GM21723 (cell line): ENCODE data around the gene SLC6A18.

Source experiments
- ATAC-seq: cut with Tn5 transposase; IDR thresholded peaks from one replicate; pipeline ENCODE4 v1.9.1; 2021; ENCODE audit warnings: mild to moderate bottlenecking, moderate library complexity; ENCODE audit not compliant: unreplicated experiment

The SLC6A18 gene, protein sequence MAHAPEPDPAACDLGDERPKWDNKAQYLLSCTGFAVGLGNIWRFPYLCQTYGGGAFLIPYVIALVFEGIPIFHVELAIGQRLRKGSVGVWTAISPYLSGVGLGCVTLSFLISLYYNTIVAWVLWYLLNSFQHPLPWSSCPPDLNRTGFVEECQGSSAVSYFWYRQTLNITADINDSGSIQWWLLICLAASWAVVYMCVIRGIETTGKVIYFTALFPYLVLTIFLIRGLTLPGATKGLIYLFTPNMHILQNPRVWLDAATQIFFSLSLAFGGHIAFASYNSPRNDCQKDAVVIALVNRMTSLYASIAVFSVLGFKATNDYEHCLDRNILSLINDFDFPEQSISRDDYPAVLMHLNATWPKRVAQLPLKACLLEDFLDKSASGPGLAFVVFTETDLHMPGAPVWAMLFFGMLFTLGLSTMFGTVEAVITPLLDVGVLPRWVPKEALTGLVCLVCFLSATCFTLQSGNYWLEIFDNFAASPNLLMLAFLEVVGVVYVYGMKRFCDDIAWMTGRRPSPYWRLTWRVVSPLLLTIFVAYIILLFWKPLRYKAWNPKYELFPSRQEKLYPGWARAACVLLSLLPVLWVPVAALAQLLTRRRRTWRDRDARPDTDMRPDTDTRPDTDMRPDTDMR

DNA sequence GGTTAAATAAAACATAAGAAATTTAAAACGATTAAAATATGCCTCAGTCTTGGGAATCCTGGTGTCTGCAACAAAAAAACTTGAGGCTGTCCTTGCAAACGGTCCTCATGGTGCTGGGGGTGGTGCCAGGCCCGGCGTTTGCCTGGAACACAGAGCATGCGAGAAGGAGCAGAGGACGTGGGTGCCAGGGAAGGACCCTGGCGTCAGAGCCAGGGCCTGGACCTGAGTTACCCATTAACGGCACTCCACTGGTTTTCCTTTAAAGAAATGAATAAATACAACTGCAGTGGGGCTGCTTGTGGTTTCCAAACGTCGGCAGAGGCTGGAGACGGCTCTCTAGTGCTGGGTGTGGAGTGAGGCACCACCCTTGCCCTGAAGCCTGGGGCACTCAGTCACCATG, at the start of gene SLC6A18:
Gene SLC6A18, plus strand, starts transcription at position 301 of the 400 bp plus-strand sequence. Its CDS starts 97 bp downstream, at position 398.
- ATAC-seq, result no peak

DNA sequence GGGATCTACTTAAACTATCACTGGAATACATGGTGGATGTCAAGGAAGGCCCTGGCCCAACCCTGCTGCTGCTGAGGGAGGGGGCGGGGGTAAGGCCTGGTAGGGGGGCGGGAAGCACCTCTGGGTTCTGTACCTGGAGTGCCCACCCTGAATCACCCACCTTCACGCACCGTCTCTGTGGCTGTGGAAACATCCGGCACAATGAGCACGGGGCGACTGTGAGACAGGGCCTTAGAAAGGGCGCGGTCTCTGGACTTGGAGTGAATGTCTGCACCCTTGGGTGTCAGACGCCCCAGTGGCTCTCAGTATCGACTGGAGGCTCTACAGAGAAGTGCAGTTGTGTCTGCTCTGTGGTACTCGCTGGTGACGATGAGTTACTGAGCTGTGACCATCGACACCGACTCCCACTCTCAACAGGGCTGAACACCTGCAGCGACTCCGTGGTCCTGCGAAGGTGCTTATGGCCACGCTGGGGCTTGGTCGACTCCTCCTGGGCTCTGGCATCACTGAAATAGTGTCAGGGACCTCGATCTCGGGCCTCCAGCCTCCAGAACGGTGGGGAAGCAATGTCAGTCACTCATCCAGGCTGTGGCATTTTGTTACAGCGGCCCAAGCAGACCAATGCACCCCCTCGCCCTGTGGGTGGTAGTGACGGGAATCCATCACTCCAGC, 49.2 kb upstream of the SLC6A18 start:
- ATAC-seq, result no peak

DNA sequence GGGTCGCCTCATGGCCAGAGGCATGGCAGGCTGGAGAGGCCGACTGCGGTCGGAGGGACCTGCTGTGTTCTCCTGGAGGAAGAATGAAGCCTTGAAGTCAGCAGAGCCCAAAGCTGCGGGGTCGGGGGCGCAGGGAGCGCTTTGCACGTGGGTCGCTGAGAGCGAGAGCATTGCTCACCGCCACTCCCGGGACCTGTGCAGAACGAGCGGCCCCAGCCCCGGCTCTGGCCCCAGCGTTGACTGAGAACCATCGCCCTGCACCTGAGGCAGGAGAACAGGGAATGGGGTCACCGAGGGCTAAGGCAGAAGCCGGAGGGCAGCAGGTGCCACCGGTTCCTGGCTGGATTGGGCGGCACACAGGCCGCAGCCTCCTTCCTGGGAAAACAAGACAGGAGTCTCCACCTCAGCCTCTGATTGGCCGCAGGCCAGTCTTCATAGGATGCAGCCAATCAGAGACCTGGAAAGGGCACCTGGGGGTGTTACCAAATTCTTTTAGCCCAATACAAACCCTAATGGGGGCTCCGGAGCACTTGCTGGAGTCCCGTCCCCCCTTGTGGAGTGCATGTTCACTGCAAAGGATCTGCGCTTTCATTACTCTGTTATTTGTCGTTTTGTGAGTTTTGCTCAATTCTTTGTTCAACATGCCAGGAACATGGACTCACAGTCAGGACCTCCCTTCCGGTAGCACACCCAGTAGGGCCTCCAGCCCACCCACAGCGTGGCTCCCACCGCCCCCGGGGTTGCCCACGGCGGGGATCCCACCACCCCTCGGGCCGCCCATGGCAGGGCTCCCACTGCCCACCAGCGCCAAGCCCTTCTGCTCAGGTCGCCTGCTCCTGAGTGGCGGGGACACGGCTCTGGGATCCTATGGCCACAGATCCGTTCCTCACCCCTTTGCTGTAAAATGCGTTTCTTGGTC, 48.4 kb upstream of the SLC6A18 start:
- ATAC-seq, result no peak

DNA sequence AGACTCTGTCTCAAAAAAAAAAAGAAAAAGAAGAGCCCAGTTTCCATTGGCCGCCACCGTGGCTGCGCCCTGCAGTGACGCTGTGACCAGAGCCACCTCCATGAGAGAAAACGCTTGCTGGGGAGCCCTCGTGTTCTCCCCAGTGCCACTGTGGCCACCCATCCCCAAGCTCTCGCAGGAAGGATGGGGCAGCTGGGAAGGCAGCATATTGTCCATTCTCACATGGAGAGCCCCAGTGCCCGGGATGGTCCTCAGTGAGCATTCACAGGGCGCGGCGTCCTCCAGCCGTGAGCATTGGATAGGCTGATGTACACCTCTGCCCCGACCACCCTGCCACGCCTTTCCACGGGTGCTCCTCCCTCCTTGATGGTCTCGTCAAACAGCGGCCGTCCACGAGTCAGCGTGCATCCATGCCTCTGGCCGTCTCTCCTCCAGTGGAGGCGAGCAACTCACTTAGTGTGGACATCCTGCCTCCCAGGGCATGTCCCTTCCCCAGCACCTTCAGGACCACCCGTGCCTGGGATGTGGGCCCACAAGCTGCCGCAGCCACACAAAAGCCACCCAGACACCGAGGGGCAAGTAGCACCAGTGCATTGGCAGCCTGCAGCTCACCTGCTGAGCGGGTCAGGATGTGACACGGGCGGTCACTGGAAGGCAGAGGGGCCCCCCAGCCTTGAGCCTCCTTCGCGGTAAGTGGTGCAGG, 47.2 kb upstream of the SLC6A18 start:
- ATAC-seq, result no peak

DNA sequence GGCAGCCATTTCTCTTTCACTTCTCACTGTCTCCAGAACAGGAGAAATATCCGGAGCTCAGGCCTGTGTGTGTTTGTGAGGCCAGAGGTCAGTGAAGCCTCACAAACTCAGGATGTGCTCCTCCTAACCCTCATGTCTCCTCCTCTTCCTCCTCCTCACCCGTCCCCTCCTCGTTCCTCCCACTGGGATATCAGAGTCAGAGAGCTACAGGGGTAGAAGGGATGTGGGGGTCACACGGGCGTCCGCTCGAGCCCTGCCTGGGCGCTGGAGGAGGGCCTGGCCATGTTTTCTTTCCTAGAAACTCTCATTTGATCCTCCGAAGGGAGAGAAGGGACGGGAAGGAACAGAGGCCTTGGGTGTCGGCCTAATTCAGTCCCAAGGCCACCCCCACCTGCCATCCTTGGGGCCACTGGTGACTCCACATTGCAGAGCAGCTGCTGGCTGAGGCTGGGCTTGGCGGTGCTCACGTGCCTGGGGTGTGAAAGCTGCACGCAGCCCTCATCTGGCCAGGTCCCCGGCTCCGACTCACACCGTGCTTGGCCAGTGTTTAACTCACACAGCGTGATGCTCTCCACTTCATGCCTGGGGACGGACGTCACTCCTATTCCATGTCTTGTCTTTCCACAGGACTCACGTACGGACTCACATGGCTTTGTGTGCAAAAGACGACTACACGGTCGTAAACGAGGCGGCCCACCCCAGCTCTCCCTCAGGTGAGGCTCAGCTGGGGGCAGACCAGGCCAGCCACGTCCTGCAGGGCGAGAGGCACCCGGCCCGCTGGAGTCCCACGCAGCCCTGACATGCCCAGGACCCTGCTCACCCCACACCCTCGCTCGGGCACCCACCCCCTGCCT, 46.4 kb upstream of the SLC6A18 start:
- no peak for ATAC-seq

DNA sequence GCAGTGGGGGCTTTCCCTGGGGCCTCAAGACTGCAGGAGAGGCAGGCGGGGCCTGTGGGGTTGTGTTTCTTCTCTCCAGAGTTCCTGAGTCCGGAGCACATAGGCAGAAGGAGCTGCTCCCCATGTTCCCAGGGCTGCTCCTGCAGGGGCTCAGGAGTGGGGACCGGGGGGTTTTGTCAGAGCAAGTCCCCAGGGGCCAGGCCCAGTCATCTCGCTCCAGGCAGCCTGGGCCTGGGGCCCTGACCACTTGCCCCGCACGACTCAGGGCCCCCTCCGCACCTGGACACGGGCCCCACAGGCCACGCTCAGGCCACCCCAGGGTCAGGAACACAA, 45.8 kb upstream of the SLC6A18 start:
- ATAC-seq, result no peak

DNA sequence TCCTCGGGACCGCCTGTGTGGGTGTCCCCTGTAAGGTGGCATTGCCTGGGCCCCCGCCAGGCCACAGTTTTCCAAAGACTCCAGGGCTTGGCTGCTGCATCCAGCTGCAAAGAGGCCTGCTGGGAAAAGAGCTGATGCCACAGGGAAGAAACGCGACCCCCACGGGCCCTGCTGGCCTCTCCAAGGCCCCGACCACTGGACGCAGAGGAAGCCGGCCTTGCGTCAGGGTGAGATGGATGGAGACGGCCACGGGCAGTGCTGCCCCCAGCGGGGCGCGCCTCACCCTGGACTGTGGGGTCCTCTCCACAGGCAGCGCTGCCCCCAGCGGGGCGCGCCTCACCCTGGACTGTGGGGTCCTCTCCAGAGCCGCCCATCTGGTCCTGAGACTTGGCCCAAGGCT, 45.1 kb upstream of the SLC6A18 start:
- no peak for ATAC-seq

DNA sequence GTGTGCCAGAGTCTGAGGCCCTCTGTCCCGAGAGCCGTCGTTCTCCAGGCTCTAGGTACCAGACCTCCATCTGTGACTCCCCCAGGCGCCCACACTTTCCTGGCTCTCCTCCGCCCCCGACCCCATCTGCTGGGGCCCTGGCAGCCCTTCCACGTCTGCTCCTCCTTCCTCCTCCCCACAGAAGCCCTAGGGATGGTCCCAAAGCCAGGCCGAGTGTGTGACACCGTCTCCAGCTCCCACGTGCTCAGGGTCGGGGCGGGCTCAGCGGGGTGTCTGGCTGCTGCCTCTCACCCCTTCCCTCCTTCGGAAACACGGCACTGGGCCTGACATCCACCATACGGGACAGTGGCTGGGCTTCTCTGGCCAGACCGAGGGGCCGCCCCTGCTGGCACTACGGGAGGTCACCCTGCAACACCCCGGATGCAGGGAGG, 44.3 kb upstream of the SLC6A18 start:
- no peak for ATAC-seq

DNA sequence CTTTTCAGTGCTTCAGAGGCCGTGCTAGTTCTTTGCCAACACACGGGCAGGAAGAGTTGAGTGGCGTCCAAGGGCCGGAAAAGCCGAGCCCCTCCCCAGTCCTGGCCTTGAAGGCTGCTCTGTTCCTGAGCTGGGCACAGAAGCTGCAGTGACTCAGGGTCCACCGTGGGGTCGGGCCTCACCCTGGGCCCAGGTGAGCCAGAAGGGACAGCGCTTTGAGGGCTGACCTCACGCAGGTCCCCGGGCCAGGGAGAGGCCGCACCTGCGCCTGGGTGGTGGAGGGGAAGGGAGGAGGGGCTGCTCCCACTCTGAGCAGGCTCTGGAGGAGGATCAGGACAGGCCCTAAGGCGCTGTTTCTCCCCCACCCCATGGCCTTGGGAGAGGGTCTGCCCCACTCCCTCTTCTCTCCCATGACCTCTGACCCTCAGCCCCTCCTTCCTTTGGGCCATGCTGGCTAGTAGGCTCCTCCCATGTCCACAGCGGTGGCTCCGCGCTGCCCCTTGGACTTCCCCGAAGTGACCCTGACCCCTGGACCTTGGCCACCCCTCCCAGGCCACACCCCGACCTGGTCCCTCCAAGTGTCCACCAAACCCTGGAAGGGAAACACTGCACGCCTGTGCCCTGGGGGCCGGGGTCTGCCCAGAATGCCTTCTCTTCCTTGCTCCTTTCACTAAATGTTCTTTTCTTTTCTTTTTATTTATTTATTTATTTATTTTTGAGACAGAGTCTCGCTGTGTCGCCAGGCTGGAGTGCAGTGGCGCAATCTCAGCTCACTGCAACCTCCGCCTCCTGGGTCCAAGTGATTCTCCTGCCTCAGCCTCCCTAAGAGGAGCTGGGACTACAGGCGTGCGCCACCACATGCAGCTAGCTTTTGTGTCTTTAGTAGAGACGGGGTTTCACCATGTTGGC, 43.5 kb upstream of the SLC6A18 start:
- no peak for ATAC-seq

DNA sequence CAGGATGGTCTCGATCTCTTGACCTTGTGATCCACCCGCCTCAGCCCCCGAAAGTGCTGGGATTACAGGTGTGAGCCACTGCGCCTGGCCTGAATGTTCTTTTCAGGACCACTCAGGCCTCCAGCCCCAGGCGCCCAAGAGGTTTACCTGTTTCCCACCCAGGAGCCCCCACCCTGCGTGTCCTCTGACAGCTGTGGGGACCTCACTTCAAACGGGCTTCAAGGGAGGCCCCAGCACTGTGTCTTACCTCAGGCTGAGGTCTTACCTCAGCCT, 42.9 kb upstream of the SLC6A18 start:
- no peak for ATAC-seq

DNA sequence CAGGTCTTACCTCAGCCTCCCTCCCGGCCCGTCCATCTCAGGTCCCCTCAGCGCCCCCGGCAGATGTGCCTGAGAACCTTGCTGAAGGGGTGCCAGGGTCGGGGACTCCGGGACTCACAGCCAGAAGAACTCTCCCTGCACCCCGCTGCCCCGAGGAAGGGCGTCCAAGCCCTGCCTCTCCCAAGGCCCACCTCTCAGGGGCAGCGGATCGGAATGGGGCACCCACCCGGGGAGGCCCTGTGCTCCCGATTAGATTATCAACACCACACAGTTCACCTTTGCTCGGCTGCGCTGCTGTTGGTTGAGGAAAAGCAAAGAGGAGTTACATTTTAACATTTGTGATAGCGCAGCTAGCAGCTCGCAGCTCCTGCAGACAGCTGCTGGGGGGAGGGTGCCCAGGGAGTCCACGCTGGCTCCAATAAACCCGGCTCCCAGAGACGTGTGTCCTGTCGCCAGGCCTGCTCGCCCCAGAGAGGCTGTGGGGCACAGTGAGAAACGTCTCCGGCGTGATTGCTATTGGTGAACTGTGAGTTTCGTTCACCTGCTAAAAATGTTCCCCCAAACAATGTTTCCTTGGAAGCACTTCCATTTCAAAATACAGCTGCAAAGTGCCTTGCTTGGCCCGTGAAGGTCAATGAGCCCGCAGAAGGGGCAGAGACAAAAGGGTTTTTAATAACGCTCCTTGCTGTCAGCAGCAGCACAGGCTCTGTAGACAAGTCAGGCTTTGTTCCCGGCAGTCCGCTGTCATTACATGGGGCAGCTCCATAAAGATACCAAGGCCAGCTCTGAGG, 42.4 kb upstream of the SLC6A18 start:
- no peak for ATAC-seq

DNA sequence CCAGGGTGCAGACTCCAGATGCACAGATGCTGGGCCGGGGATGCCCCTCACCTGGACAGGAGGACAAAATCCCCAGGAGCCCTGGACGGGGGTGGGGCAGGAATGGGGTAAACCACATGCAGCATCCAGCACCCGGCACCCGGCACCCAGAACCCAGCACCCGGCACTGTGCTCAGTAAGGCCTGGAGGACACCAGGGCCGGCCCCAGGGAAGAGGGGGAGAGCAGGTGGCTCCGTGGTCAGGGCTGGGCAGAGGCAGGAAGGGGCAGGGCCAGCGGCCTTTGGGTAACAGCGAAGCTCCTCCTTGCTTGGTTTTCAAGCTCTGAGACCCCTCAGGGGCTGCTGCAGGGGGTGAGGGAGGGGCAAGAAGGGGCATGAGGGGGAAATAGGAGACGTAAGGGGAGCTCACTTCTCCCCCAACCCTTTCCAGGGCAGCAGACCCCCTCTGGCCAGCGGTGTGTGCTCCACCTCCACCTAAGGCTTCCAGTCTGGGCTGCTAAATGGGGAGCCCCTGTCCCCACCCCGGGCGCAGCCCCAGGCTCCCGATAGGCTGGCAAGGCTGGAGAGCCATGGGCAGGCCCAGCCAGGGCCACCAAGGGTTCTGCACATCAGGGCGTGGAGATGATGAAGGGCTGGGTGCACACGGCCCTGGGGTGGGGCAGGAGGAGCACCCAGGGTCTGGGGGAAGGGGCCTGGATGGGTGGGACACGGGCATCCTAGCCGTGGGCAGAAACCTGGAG, 41.6 kb upstream of the SLC6A18 start:
- no peak for ATAC-seq

DNA sequence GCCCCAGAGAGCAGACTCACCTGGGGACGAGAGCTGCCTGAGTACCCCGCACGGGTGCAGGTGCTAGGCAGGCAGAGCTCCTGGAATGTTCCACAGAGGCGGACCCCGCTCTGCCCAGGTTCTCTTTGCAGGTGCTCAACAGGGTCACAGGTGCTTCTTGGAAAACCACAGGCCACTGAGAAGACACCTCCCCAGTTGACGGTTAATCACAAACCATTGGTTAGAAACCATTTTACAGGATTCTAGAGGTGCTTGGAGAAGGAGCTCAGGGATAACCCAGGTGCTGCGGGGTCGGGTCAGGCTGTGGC, 41.1 kb upstream of the SLC6A18 start:
- no peak for ATAC-seq

DNA sequence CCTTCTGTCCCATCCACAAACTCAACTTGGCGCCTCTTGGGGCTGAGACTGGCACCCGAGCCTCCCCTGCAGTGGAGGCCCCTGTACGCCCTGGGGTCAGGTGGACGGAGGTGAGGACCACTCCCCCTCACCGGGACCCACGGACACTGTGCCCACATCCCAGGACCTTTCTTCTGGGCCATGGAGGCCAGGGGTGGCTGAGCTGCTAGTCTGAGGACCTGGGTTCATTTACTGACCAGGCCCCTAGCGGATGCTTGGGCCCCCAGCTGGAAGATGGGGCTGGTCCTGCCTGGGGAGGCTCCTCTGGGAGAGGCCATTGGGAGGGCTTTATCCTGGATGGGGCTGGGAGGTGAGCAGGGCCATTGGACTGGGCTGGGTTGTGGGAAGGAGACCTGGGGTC, 40.7 kb upstream of the SLC6A18 start:
- no peak for ATAC-seq

DNA sequence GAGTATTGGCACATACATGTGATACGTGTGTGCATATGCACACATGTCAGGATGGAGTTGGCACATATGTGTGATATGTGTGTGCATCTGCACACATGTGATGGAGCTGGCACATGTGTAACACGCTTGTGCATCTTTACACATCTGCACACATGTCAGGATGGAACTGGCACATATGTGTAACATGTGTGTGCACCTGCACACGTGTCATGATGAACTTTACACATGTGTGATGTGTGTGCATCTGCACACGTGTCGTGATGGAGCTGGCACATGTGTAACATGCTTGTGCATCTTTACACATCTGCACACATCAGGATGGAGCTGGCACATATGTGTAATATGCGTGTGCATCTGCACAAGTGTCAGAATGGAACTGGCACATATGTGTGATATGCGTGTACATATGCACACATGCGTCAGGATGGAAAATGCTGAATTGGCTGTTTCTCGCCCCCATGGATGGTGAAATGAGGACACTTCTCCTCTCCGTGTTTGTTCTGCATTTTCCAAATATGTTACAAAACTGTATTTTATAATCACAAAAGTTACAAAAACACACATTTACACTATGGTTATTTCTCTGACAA, 40.0 kb upstream of the SLC6A18 start:
- no peak for ATAC-seq

DNA sequence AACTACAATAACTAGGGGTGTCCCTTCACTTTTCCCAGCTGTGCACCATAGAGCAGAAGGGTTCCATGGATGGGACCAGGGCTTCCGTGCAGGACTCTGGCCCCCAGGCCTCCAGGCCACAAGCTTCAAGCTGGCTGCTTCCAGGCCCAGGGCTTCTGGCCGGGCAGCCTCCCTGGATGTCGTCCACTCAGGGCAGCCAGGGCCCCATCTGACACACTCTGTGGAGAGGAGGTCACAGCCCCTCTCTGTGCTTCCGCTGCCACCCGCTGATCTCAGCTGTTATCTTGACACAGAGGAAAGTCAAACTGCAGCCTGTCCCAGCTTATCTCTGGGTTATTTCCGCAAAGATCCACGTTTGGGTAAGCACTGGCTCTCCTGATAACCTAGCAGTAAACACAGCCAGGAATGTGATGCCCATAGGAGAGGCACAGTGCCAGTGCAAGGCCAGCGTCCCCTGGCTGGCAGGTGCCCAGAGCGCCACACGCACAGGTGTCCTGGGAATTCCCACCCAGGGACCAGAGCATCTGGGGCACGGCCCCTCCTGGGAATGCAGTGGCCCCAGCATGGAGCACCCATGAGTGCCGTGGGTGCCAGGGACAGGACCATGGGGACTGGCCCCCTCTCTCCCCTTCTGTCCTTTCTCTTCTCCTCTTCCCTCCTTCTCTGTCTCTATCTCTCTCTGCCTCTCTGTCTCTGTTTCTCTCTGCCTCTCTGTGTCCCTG, 39.4 kb upstream of the SLC6A18 start:
- ATAC-seq, result no peak
